Vagina (tissue), 2 donors: Measurements from ENCODE around the gene MDP1.

Experiments used
- POLR2AphosphoS5 ChIP-seq, 2 donors: sonication (generic); formaldehyde crosslinking; IDR thresholded peaks; one replicate each; pipeline ENCODE4 v1.9.0; 2017; ENCODE audit warnings: antibody characterized with exemption in 2 of 2, mild to moderate bottlenecking in 2 of 2, low read depth in 1 of 2; ENCODE audit not compliant: insufficient read depth in 1 of 2
- TF ChIP-seq, protein P1 (sequence below), 3 experiments: fragments of 450-650 bp in 2 of 3; fragments of 200-600 bp in 1 of 3; sonication (generic) in 1 of 3; IDR thresholded peaks; one replicate each; pipeline ENCODE4 v1.5.1; 2017 to 2019; ENCODE audit warnings: antibody characterized with exemption in 3 of 3, mild to moderate bottlenecking in 2 of 3, moderate library complexity in 2 of 3

DNA sequence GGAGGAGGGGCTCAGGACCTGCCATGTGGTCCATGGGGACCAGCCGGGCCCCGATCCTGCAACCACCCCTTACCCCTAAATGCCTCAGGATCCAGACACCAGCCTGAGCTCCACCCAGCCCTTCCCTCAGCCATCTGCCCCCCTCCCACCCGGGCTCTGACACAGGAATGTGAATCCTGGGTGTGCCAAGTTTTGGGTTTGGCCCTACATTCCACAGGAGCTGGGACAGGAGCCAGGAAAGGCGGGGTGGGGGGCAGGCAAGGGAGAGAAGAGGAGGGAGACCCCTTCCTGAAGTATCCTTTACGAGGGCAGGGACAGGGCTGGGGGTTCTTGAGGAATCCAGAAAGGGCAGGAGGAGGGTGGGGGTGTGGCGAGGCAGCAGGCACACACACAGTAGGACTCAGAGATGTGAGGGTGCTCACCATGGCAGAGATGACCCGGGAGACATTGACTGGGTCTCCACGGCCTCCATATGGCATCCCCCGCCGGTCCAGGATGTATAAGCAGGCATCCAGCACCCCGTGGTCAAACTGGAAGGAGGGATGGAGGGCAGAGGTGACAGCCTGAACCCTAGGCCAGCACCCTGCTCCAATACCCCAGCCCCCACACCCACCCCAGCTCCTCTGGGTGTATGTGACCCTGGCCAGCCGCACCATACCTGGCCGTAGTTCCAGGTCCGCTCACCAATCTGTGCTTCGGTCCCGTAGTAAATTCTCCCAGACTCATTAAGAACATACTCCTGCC, 43.6 kb upstream of the MDP1 start:
- TF ChIP-seq, protein P1, sequence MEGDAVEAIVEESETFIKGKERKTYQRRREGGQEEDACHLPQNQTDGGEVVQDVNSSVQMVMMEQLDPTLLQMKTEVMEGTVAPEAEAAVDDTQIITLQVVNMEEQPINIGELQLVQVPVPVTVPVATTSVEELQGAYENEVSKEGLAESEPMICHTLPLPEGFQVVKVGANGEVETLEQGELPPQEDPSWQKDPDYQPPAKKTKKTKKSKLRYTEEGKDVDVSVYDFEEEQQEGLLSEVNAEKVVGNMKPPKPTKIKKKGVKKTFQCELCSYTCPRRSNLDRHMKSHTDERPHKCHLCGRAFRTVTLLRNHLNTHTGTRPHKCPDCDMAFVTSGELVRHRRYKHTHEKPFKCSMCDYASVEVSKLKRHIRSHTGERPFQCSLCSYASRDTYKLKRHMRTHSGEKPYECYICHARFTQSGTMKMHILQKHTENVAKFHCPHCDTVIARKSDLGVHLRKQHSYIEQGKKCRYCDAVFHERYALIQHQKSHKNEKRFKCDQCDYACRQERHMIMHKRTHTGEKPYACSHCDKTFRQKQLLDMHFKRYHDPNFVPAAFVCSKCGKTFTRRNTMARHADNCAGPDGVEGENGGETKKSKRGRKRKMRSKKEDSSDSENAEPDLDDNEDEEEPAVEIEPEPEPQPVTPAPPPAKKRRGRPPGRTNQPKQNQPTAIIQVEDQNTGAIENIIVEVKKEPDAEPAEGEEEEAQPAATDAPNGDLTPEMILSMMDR (IDR thresholded peaks at IDR 0.05): no peak
- no peak for TF ChIP-seq POLR2AphosphoS5 (IDR thresholded peaks at IDR 0.05; ENCODE audit: insufficient read depth in 1 of 2, low read depth in 1 of 2)
